Thyroid gland (tissue), 4 donors: Measurements from ENCODE around the gene KCNH5.

Source experiments
- POLR2A ChIP-seq, 2 donors: fragments of 450-650 bp; IDR thresholded peaks; one replicate each; pipeline ENCODE4 v1.6.1; 2017; ENCODE audit warnings: antibody characterized with exemption in 2 of 2, mild to moderate bottlenecking in 2 of 2, moderate library complexity in 1 of 2
- TF ChIP-seq, protein P1 (sequence below), 6 experiments: fragments of 200-600 bp in 3 of 6; fragments of 450-650 bp in 3 of 6; sonication (generic) in 3 of 6; IDR thresholded peaks; one replicate each; pipeline ENCODE4 v1.5.1; 2016 to 2019; ENCODE audit warnings: antibody characterized with exemption in 6 of 6, mild to moderate bottlenecking in 2 of 6, inconsistent platforms in 1 of 6, moderate library complexity in 1 of 6

DNA sequence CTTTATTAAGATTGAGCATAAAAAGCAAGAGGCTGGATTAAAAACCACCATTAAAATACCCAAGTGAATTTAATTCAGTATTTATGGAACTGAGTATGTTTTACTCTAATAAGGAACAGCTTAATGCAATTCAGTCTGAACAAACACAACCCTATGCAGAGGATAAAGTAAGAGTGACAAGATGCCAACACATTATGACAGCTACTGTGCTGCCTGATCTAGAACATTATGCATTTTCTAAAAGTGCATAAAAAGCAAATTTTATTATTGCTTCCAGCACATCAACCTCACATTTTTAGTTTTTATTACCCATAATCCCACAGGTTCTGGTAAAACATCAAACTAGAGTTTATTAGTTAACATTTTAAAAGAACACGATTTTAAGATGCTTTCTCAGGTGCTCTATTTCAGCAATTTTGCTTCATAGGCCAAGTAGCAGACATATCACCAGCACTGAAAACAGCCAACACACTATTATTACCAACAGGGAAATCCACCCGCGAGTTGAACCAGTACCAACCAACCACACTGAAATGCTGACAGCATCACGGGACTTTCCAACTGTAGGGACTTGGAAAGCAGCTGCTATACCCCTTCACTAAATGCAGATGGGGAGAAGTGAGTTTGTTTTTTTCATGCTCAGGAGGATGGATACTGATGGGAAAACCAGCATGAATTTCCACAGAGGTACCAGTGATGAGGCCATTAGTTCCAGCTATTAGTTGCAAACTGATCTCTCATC is 372.1 kb downstream of the KCNH5 start:
- TF ChIP-seq, protein P1, sequence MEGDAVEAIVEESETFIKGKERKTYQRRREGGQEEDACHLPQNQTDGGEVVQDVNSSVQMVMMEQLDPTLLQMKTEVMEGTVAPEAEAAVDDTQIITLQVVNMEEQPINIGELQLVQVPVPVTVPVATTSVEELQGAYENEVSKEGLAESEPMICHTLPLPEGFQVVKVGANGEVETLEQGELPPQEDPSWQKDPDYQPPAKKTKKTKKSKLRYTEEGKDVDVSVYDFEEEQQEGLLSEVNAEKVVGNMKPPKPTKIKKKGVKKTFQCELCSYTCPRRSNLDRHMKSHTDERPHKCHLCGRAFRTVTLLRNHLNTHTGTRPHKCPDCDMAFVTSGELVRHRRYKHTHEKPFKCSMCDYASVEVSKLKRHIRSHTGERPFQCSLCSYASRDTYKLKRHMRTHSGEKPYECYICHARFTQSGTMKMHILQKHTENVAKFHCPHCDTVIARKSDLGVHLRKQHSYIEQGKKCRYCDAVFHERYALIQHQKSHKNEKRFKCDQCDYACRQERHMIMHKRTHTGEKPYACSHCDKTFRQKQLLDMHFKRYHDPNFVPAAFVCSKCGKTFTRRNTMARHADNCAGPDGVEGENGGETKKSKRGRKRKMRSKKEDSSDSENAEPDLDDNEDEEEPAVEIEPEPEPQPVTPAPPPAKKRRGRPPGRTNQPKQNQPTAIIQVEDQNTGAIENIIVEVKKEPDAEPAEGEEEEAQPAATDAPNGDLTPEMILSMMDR (IDR thresholded peaks at IDR 0.05): no peak
- TF ChIP-seq POLR2A (IDR thresholded peaks at IDR 0.05): no peak
